IPS-NIHi11 (cell line): ENCODE measurements around the gene CCDC3.

Experiments
- DNase-seq: peaks from one replicate; pipeline ENCODE4 v3.0.0; 2012; ENCODE audit warnings: mixed read lengths, low spot score

The CCDC3 gene

GRCh38 chr10:12922117-12922900, 79.2 kb downstream of the CCDC3 start:
- no peak for DNase-seq

DNA sequence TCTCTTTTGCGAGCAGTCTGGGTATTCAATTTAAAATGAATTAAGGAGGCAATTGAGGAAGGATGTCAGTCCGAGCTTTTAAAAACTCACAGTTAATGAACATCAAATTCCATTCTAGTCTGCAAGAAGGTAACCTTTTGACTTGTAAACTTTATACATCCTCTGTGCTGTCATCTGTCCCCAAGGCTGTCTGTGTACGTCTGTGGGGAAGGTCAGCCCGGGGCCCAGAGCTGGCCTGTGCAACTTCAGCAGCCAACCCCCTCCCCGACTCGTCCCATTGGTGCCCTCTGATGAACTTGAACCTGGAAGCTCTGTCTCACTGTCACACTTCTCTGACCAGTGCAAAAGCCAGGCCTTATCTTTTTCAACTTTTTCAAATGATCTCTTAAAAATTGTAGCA, 80.3 kb downstream of the CCDC3 start:
- DNase-seq, result no peak

DNA sequence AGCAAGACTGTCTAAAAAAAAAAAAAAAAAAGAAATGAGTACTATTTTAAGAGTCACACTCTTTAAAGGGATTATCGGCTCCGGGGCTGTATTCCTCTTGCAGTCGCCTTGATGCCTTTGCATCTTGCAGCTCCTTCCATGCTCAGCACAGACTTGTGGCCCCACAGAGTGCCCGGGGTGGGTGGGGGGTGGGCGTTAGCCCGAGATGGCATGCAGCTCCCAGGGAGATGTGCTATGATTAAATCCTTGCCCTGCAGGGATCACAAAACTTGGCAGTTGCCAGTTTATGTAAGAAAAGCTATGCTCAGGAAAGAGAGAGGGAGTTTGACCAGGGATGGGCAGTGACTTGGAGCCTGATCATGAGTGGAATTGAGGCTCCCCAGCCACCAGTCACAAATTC, 81.9 kb downstream of the CCDC3 start:
- DNase-seq, result no peak

GRCh38 chr10:12916587-12916986, 84.9 kb downstream of the CCDC3 start:
- DNase-seq, result no peak

DNA sequence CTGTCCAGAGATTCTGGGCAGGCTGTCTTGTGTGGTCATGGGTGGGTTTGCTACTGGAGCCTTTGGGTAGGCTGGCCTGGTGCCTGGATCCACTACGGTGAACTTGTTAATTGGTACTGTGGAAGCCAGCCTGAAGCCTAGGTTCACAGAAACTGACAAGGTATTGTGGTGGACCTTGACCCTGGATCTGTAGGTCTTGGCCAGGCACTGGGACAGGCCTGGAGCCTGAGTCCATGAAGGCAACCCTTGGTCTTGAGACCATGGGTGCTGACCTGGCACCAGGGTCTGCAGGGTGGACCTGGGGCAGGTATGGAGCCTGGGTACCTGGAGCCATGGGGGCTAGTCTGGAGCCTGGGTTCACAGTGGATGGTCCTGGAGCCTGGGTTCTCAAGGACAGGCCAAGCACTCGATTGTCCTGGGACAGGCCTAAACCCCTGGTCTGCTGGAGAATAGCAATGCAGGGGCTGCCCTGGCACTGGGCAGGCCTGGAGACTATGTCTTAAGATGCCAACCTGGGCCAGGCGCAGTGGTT, 85.8 kb downstream of the CCDC3 start:
- DNase-seq, result no peak

GRCh38 chr10:12914111-12914510, 87.4 kb downstream of the CCDC3 start:
- no peak for DNase-seq

GRCh38 chr10:12911795-12912194, 89.7 kb downstream of the CCDC3 start:
- no peak for DNase-seq

DNA sequence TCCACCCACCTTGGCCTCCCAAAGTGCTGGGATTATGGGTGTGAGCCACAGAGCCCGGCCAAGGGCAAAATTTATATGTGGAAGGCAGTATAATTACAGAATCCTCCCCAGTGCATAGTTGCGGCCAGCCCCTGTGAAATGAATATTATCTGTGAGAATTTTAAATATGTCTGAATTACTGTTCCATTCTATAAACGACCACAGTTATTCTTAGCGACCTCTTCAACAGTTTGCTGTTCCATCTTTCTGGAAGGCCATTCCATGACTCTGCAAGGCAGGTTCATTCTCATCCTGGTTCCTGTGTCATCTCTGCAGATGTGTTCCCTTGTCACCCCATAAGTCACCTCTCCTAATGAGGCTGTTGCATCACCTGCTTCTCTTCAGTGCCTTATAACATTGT, 90.7 kb downstream of the CCDC3 start:
- no peak for DNase-seq

DNA sequence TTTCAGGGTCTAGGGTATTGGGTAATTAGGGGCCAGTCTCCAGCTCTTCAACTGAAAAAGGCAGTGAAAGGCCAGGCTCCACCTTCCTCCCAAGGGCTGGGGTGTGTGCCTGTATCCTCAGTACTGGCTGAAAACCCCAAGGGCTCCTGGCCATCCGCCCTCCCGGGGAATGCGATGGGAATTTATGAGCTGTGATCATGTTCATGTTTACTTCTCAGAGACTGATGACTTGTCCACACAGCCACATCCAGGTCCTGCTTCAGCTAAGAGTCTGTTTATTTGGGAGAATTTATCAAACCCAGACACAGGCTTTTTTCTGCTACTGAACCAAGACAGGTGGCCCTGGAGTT, 91.7 kb downstream of the CCDC3 start:
- DNase-seq, result no peak

GRCh38 chr10:12909182-12909835, 92.2 kb downstream of the CCDC3 start:
- DNase-seq, result no peak

DNA sequence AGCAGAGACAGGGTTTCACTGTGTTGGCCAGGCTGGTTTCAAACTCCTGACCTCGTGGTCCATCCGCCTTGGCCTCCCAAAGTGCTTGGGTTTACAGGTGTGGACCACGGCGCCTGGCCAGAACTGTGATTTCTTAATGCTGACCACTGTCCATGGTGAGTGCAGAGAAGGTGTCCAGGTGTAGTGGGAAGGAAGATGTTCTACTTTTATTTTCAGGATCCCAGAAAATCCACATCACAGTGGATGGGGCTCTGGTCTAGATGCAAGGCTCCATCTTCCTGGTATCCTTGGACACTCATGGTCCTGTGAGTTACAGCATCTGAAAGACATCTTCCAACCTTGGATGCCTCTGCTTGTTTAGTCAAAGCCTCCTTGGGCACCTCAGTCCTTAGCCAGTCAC, 92.7 kb downstream of the CCDC3 start:
- DNase-seq, result no peak

GRCh38 chr10:12907656-12908055, 93.9 kb downstream of the CCDC3 start:
- DNase-seq, result no peak

DNA sequence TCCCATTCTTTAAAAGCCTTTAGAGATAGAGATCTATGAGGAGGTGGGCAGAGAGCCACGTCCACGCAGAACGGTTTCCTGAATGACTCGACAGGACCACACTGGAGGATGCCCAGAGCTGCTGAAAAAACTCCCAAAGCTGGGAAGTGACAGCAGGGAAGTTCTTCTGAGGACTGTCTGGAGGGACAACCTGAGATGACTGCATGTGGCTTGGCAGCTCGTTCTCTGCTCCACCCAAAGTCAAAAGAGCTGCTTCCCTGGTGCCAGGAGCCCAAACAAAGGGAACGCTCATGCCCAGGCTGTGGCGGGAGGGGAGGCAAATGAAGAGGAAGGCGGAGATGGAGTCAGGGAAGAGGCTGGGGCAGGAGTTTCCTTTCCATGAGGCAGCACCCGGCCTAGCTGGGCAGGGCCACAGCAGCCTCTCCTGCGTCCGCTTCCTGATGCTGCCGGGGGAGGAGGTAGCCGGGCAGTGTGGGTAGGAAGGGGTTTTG, 95.4 kb downstream of the CCDC3 start:
- no peak for DNase-seq

DNA sequence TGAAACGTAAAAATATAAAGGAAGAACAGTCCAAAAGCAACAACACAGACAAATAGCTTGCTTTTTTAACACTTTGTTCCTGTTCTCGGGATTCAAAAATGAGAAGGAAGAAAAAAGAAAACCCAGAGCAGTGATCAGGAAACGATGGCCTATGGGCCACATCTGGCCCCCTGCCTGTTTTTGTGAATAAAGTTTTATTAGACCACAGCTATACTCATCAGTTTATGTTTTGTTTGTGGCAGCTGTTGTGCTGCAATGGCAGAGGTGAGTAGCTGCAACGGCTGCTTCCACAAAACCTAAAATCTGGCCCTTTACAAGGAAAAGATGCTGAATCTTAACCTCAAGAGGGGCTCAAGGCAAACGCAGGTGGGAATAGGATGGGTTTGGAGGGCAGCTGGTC, 96.4 kb downstream of the CCDC3 start:
- DNase-seq, result no peak

DNA sequence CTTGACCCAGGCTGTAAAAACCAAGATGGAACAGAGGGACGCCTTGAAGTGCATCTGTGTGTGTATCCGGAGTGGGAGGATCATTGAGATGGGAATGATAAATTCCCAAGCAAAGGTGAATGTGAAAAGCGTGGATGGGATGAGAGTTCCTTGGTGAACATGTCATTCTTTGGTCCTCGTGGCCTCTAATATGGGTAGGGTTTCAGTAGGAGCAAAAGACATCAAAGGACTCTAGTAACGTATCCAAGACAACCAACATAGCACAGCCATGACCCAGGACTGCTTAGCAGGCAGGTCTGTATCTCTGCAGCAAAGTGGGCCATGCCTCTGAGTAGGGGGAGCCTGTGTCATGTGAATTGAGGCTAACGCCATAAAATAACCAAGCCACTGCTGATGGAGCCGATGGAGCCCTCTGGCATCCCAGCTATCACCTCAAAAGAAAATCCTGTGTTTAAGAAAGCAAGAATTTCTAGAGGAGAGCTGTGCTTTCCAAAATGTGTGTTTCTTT, 98.6 kb downstream of the CCDC3 start:
- no peak for DNase-seq

DNA sequence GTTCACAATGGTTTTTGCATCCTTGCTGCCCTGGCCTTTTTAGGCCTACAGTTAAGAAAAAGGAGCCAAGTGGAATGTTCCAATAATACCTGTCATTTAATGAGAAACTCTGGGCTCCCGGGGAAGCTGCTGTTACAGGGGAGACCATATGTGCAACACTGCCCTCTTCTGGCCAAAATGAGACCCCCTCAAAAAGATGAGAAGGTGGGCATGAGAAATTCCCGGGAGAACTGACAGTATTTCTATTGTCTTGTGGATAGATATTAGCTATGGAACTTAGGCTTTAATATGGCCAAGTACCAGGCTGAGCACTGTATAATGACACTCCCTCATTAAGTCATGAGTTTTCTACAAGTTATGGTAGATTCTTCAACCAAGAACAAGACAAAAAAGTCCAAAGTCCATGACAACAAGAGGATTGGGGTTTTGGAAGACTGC, 99.4 kb downstream of the CCDC3 start:
- peak; percentile 84 for DNase-seq

DNA sequence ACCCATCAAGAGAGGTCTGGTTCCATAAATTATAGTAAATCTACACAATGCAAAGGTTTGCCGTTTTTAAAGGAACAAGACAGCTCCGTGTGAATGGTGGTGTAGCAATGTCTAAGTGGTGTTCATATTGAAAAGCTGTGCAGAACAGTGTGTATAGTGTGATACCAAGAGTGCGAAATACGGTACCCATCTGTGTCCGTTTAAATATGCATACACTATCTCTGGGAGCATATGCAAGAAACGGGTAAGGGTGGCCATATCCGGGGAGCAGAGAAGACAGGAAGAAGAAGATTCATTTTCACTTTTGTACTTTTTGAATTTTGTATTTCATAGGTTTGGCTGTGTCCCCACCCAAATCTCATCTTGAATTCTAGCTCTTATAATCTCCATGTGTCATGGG, 102.0 kb downstream of the CCDC3 start:
- DNase-seq, result no peak

- DNase-seq, result no peak
Measured at GRCh38 chr10:12898271-12898670, 103.2 kb downstream of the CCDC3 start.

- DNase-seq, result no peak
Measured at GRCh38 chr10:12897278-12897677, 104.2 kb downstream of the CCDC3 start.

DNA sequence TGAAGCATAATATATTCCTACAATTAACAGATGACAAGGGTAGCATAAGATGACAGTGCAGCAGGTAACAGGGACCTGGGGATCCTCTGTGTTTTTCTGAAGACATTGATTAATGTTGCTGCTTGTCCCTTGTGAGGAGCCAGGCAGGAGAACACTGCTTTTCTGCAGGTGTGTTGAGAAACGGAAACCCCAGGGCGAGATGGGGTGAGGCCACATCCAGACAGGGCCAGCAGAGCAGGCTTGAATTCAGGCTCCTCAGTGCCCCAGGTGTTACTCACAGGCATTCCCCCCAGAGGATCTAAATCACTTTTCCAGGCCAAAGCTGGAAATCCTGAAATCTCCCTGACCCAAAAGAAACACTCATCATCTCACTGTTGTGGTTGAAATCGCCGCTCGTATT, 105.3 kb downstream of the CCDC3 start:
- DNase-seq, result no peak

GRCh38 chr10:12892924-12893323, 108.6 kb downstream of the CCDC3 start:
- DNase-seq, result no peak

DNA sequence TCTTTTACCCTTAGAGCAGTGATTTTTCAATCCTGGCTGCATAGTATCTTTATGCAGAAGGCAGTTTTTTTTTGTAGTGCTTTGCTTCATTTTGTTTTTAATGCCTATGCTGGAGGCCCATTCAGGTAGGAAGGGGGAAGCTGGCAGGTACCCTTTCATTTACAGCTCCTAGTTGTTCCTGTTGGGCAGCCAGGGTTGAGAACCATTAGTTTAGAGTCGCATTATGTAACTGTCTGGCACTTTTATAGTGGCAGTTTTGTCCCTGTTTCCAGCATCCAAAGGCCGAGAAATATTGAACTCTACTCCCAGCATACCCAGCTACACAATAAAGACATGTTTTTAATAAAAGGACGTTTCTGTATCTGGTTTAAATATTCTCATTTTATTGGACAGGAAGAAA, 110.6 kb downstream of the CCDC3 start:
- no peak for DNase-seq

DNA sequence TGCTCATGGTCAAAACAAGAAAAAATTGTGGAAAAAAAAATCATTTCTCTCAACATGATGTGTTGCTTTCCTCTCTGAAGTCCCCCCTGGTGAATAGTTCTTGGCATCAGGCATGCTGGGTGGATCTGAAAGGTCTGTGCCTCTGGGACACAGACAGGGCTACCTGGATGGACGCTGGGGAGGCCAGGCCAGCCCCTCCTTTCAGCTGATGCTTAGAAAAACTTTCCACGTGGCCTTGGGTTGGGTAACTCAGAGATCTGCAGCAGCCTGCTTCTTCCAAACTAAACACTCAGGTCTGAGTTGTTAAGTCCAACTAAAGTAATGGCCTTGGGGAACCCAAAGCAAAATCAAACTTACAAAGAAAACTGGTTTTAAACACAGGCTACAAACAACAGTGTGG, 113.0 kb downstream of the CCDC3 start:
- no peak for DNase-seq
